ENCODE measurements around the gene SOX6. TPM values are rescaled to one million over a fixed set of nuclear protein-coding genes. Genes with fewer than 3 reads are reported as not detected.

The SOX6 gene
- total RNA-seq, 1 experiment from 2014 or later: not detected

DNA sequence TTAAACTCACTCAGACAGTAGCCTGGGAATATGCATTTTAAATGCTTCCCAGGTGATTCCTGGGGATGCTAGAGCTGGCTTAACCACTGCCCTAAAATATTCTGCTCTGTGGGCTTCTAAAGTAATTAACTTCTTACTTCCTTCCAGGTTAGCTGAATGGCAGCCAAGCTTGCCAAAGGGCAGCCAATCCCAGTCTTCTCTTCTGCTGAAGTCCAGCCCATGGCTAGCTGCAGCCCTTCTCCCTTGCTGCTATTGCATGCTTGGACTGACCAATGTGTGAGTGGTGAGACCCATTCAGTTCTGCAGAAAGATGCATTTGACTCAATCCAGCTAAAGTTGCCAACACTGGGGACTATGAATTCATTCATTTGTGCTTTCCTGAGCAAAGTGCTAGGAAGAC is 411.9 kb downstream of the SOX6 start:
- Histone ChIP-seq H3K36me3 (ENCODE audit: insufficient read depth, low read length) (no peaks in the 10 kb centered on the region), H3K27me3 (ENCODE audit: low read length) (no peaks in the 10 kb centered on the region), H3K27ac (ENCODE audit: low read length) (no peak overlapping the region), H3K4me3 (ENCODE audit: low read length) (no peak overlapping the region), H3K9me3 (ENCODE audit: low read length) (no peaks in the 10 kb centered on the region; the same call in 1 of the 2 replicates), H3K4me2 (ENCODE audit: low read depth, low read length, poor library complexity, severe bottlenecking) (no peak overlapping the region), H2AFZ (ENCODE audit: low read length) (no peak overlapping the region), H3K9me2 (replicated peaks; ENCODE audit: insufficient read depth, low read length) (no peaks in the 10 kb centered on the region), H3K79me2 (ENCODE audit: low read length) (no peaks in the 10 kb centered on the region), H4K20me1 (ENCODE audit: insufficient read depth, low read depth, low read length) (no peaks in the 10 kb centered on the region), H3K9ac (ENCODE audit: low read length) (no peak overlapping the region), H3K4me1 (ENCODE audit: low read length) (no peaks in the 10 kb centered on the region)
- no peak for DNase-seq

DNA sequence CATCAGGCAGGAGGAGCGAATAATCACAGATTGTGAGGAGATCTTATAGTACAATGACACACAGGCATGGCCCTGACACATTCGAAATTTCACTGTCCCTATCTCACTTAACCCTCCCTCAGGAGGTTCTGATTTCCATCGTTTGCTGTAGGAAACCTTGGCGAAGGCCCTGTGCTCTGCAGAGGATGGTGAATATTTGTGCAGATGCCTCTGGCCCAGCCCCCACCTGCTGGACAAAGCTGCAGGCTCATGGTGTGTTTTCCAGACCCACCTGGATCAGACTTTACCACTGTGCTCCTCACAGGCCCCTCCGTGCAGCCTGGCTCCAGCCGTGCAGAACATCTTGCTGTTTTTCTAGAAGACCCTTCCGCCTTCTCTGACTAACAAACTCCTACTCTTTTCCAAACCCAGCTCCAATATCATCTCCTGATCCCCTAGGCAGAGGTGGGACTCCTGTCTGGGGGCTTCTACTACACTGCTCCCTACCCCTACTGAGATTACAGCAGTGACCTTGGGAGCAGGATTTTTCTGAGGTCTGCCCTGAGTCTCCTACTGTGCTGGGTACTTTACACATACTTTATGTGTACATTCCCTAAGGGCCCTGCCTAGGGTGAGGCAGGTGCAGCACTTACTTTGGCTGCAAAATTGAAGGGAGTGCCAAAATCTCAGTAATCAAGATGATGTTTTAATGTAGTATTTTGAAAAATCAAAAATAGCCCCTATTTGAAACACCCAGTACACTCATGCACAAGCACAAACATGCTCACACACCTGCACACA is 412.7 kb downstream of the SOX6 start:
- H3K36me3 ChIP-seq (ENCODE audit: insufficient read depth, low read length): no peaks in the 10 kb centered on the region
- H3K9ac ChIP-seq (ENCODE audit: low read length): no peak overlapping the region
- no peaks in the 10 kb centered on the region for H4K20me1 ChIP-seq (ENCODE audit: insufficient read depth, low read depth, low read length)
- H3K9me2 ChIP-seq (replicated peaks; ENCODE audit: insufficient read depth, low read length): no peaks in the 10 kb centered on the region
- no peaks in the 10 kb centered on the region for H3K27me3 ChIP-seq (ENCODE audit: low read length)
- H3K79me2 ChIP-seq (ENCODE audit: low read length): no peaks in the 10 kb centered on the region
- H3K27ac ChIP-seq (ENCODE audit: low read length): no peak overlapping the region
- no peak for DNase-seq
- no peak overlapping the region for H2AFZ ChIP-seq (ENCODE audit: low read length)
- no peaks in the 10 kb centered on the region; the same call in 1 of the 2 replicates for H3K9me3 ChIP-seq (ENCODE audit: low read length)
- H3K4me1 ChIP-seq (ENCODE audit: low read length): no peaks in the 10 kb centered on the region
- H3K4me2 ChIP-seq (ENCODE audit: low read depth, low read length, poor library complexity, severe bottlenecking): no peak overlapping the region
- no peak overlapping the region for H3K4me3 ChIP-seq (ENCODE audit: low read length)

DNA sequence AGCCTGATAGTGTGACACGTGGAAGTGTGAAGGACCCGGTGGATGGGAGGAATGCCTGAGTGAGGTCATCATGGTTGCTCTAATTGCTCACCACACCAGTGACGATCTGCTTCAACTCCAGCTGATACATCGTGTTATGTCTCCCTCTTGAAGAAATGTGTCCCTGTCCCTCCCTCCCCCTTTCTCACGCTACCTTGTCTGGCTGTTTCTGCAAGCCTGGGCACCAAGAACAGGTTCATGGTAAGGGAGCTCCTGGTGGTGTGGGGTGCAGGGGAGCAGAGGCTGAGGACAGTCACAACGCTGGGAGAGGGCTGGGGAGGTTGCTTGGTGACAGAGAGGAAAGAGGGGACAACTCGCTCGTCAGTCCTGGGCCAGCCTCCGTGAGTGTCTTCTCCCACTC is 413.4 kb downstream of the SOX6 start:
- H3K4me1 ChIP-seq (ENCODE audit: low read length): no peaks in the 10 kb centered on the region
- no peaks in the 10 kb centered on the region for H3K79me2 ChIP-seq (ENCODE audit: low read length)
- H2AFZ ChIP-seq (ENCODE audit: low read length): no peak overlapping the region
- no peak overlapping the region for H3K9ac ChIP-seq (ENCODE audit: low read length)
- no peaks in the 10 kb centered on the region for H3K27me3 ChIP-seq (ENCODE audit: low read length)
- no peak overlapping the region for H3K27ac ChIP-seq (ENCODE audit: low read length)
- no peaks in the 10 kb centered on the region; the same call in 1 of the 2 replicates for H3K9me3 ChIP-seq (ENCODE audit: low read length)
- no peak for DNase-seq
- H3K9me2 ChIP-seq (replicated peaks; ENCODE audit: insufficient read depth, low read length): no peaks in the 10 kb centered on the region
- H4K20me1 ChIP-seq (ENCODE audit: insufficient read depth, low read depth, low read length): no peaks in the 10 kb centered on the region
- H3K36me3 ChIP-seq (ENCODE audit: insufficient read depth, low read length): no peaks in the 10 kb centered on the region
- H3K4me2 ChIP-seq (ENCODE audit: low read depth, low read length, poor library complexity, severe bottlenecking): no peak overlapping the region
- no peak overlapping the region for H3K4me3 ChIP-seq (ENCODE audit: low read length)

DNA sequence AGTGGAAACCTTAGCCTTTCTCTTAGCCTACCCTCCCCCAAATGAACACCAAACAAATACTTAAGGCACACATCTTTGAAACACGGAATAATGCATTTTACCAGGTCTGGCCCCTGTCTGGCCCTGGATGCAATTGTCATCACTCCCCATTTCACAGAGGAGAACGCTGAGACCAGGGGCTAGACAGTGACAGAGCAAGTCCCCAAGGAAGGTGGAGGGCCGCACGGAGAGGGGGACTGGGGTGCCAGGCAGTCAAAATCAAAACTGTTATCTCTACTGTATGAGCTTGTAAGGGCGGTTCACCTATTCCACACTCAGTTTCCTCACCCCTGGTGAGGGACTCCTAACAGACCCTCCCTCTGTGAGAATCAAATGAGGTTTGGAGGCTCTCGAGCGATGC is 414.2 kb downstream of the SOX6 start:
- Histone ChIP-seq H3K79me2 (ENCODE audit: low read length) (no peaks in the 10 kb centered on the region), H3K9ac (ENCODE audit: low read length) (no peak overlapping the region), H3K4me2 (ENCODE audit: low read depth, low read length, poor library complexity, severe bottlenecking) (no peak overlapping the region), H3K9me2 (replicated peaks; ENCODE audit: insufficient read depth, low read length) (no peaks in the 10 kb centered on the region), H3K27ac (ENCODE audit: low read length) (no peak overlapping the region), H3K4me3 (ENCODE audit: low read length) (no peak overlapping the region), H3K36me3 (ENCODE audit: insufficient read depth, low read length) (no peaks in the 10 kb centered on the region), H2AFZ (ENCODE audit: low read length) (no peak overlapping the region), H4K20me1 (ENCODE audit: insufficient read depth, low read depth, low read length) (no peaks in the 10 kb centered on the region), H3K4me1 (ENCODE audit: low read length) (no peaks in the 10 kb centered on the region), H3K9me3 (ENCODE audit: low read length) (no peaks in the 10 kb centered on the region), H3K27me3 (ENCODE audit: low read length) (no peaks in the 10 kb centered on the region)
- DNase-seq: no peak

DNA sequence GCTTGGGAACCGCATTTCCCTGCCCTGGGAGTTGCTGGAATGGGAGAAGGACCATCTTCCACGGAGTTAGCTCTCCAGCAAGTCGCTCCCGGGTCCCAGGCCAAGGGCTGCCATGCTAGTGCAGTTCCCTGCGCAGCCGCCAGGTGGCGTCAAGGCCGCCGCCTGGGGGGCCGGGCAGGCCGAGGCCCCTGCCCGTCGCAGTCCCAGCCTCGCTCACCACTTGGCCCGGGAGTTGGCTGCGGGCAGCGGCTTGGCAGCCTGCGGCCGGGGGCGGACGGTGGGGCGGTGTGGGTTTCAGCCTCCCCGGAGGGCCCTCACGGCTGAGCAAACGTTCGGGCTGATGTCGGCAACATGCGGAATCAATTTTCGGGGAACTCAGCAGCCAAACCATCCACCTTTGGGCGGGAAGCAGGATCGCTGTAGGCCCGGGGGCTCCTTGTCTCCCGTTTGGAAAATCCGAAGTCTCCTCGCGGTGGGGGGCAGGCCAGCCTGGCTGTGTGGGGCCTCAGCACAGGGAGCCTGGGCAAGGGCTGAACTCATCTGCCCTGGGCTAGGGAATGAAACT is 415.1 kb downstream of the SOX6 start:
- no peaks in the 10 kb centered on the region for H3K4me1 ChIP-seq (ENCODE audit: low read length)
- no peaks in the 10 kb centered on the region for H3K36me3 ChIP-seq (ENCODE audit: insufficient read depth, low read length)
- no peaks in the 10 kb centered on the region for H3K79me2 ChIP-seq (ENCODE audit: low read length)
- H4K20me1 ChIP-seq (ENCODE audit: insufficient read depth, low read depth, low read length): no peaks in the 10 kb centered on the region
- no peaks in the 10 kb centered on the region for H3K9me3 ChIP-seq (ENCODE audit: low read length)
- no peaks in the 10 kb centered on the region for H3K27me3 ChIP-seq (ENCODE audit: low read length)
- no peak overlapping the region for H3K9ac ChIP-seq (ENCODE audit: low read length)
- no peak overlapping the region for H3K4me3 ChIP-seq (ENCODE audit: low read length)
- H3K27ac ChIP-seq (ENCODE audit: low read length): no peak overlapping the region
- no peak overlapping the region for H3K4me2 ChIP-seq (ENCODE audit: low read depth, low read length, poor library complexity, severe bottlenecking)
- no peak overlapping the region for H2AFZ ChIP-seq (ENCODE audit: low read length)
- H3K9me2 ChIP-seq (replicated peaks; ENCODE audit: insufficient read depth, low read length): no peaks in the 10 kb centered on the region
- peak; percentile 55 for DNase-seq

DNA sequence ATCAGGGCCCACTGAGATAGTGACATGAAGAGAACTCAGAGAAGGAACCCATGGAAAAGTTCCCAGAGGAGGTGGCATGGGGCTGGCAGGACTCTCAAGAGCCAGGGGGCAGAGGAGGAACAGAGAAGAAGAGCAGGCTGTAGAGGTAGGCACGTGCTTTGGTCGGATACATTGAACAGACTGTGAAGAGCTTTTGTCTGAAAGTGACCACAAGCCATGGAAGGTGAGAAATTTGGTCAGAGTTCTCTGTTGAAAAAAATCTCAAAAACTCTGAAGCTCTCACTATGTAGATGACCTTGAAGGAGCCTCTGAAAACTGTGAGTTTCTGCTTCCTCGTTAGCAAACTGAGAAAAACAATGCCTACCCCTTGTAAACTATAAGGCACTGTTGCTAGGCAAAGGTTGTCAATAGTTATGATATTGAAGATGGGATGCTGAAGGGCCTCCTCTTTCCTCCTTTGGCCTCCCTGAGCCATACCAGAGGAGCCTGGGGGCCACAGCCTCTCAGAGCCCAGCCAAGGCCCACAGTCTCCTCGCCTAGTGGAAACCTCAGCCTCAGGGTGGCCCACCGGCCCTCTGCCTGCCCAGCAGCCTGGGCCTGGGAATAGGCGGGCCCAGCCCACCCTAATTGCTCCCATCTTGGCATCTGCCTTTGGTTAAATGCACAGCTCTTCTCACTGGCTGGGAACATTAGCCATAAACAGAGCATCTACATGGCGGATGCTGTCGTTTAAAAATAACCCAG is 415.7 kb downstream of the SOX6 start:
- Histone ChIP-seq H3K27ac (ENCODE audit: low read length) (no peak overlapping the region), H3K27me3 (ENCODE audit: low read length) (no peaks in the 10 kb centered on the region), H3K9ac (ENCODE audit: low read length) (no peak overlapping the region), H3K4me3 (ENCODE audit: low read length) (no peak overlapping the region), H3K9me3 (ENCODE audit: low read length) (no peaks in the 10 kb centered on the region), H4K20me1 (ENCODE audit: insufficient read depth, low read depth, low read length) (no peaks in the 10 kb centered on the region), H2AFZ (ENCODE audit: low read length) (no peak overlapping the region), H3K9me2 (replicated peaks; ENCODE audit: insufficient read depth, low read length) (no peaks in the 10 kb centered on the region), H3K4me1 (ENCODE audit: low read length) (no peaks in the 10 kb centered on the region), H3K79me2 (ENCODE audit: low read length) (no peaks in the 10 kb centered on the region), H3K4me2 (ENCODE audit: low read depth, low read length, poor library complexity, severe bottlenecking) (no peak overlapping the region), H3K36me3 (ENCODE audit: insufficient read depth, low read length) (no peaks in the 10 kb centered on the region)
- DNase-seq: no peak

DNA sequence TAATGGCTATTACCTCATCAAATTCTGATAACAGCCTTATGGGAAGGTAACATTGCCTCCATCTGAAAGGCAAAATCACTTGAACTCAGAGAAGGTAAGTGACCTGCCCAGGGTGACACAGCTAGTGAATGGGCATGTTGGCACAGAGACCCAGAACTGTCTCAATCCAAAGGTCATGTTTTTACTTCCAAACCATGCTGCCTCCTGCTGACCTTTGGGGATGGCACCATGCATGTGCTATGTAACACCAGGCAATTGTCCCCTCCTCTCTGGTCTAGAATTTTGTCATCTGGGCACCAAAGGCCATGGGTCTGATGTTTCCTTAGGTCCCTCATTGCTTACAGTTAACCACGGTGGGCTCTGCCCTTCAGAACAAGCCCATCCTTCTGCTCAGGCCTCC is 417.4 kb downstream of the SOX6 start:
- no peak for DNase-seq

DNA sequence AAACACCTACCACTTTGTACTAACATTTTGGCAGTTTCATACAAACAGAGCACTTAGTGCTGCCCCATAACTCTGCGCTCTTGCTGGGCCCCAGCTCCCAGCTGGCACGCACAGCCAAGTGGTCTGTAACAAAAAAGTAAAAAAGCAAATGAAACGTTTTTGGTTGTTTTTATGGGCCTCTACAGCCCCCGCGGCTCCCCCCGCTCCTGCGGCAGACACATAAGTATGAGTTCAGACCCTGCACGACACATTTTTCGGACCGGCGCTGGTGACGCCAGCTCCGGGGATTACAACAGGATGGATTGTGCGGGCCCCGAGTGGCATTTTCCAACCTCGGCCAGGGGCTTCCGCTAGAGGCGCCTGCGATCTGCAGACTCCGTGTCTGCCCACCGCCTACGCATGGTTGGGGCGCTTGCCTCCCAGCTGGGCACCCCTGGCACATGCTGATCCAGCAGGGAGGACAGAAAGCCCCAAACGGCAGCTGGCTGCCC is 418.2 kb downstream of the SOX6 start:
- Histone ChIP-seq H3K9ac (ENCODE audit: low read length) (no peak overlapping the region), H2AFZ (ENCODE audit: low read length) (no peak overlapping the region)
- no peak for DNase-seq

More for the DNA sequence above, 417.4 kb downstream of the SOX6 start:
- Histone ChIP-seq H3K79me2 (ENCODE audit: low read length) (no peaks in the 10 kb centered on the region), H2AFZ (ENCODE audit: low read length) (no peak overlapping the region), H3K27ac (ENCODE audit: low read length) (no peak overlapping the region), H3K4me3 (ENCODE audit: low read length) (no peak overlapping the region), H3K4me2 (ENCODE audit: low read depth, low read length, poor library complexity, severe bottlenecking) (no peak overlapping the region), H3K27me3 (ENCODE audit: low read length) (no peaks in the 10 kb centered on the region), H3K9me2 (replicated peaks; ENCODE audit: insufficient read depth, low read length) (no peaks in the 10 kb centered on the region), H3K36me3 (ENCODE audit: insufficient read depth, low read length) (no peaks in the 10 kb centered on the region), H3K9me3 (ENCODE audit: low read length) (no peaks in the 10 kb centered on the region), H4K20me1 (ENCODE audit: insufficient read depth, low read depth, low read length) (no peaks in the 10 kb centered on the region), H3K4me1 (ENCODE audit: low read length) (no peaks in the 10 kb centered on the region), H3K9ac (ENCODE audit: low read length) (no peak overlapping the region)

More for the DNA sequence above, 418.2 kb downstream of the SOX6 start:
- Histone ChIP-seq H3K4me1 (ENCODE audit: low read length) (no peaks in the 10 kb centered on the region), H3K27ac (ENCODE audit: low read length) (no peak overlapping the region), H3K79me2 (ENCODE audit: low read length) (no peaks in the 10 kb centered on the region), H3K4me2 (ENCODE audit: low read depth, low read length, poor library complexity, severe bottlenecking) (no peak overlapping the region), H3K9me2 (replicated peaks; ENCODE audit: insufficient read depth, low read length) (no peaks in the 10 kb centered on the region), H4K20me1 (ENCODE audit: insufficient read depth, low read depth, low read length) (no peaks in the 10 kb centered on the region), H3K9me3 (ENCODE audit: low read length) (no peaks in the 10 kb centered on the region), H3K4me3 (ENCODE audit: low read length) (no peak overlapping the region), H3K36me3 (ENCODE audit: insufficient read depth, low read length) (no peaks in the 10 kb centered on the region), H3K27me3 (ENCODE audit: low read length) (no peaks in the 10 kb centered on the region)
